HEK293 (cell line): ENCODE results near the gene TPCN2.

Source experiments
- CTCF ChIA-PET: fragments of 350-600 bp; formaldehyde crosslinking; extraction: SDS; loops from one replicate; lab custom pipeline; 2021; ENCODE audit warnings: antibody characterized with exemption; lab: Yijun Ruan, JAX
- POLR2A ChIA-PET: fragments of 300-600 bp; formaldehyde crosslinking; extraction: SDS; loops from one replicate; lab custom pipeline; 2020; ENCODE audit warnings: antibody characterized with exemption, inconsistent platforms; lab: Yijun Ruan, JAX
- H3K27ac ChIP-seq: fragments of 200-500 bp; sonication (Bioruptor generic); 2 replicates; pipeline ENCODE4 v1.5.1; 2014; ENCODE audit warnings: low read depth, low read length, control low read depth, inconsistent platforms; ENCODE audit errors: extremely low read depth
- H3K36me3 ChIP-seq, 2 experiments: fragments of 200-500 bp in 1 of 2; sonication (Bioruptor generic) in 1 of 2; 1 replicate in 1 of 2; 2 replicates in 1 of 2; pipeline ENCODE4 v1.5.1; 2014 to 2017; ENCODE audit warnings: inconsistent platforms in 2 of 2, low read length in 2 of 2; ENCODE audit not compliant: control insufficient read depth in 2 of 2, insufficient read depth in 1 of 2
- H3K4me1 ChIP-seq: fragments of 200-500 bp; sonication (Bioruptor generic); 2 replicates; pipeline ENCODE4 v1.5.1; 2014; ENCODE audit warnings: mild to moderate bottlenecking, low read length, inconsistent platforms; ENCODE audit not compliant: control insufficient read depth, insufficient read depth
- H3K4me3 ChIP-seq: 2 replicates; pipeline ENCODE4 v1.5.1; 2011; ENCODE audit warnings: low read depth, mild to moderate bottlenecking, control low read depth, low read length, moderate library complexity
- H3K9me3 ChIP-seq: fragments of 200-500 bp; sonication (Bioruptor generic); 2 replicates; pipeline ENCODE4 v1.5.1; 2014; ENCODE audit warnings: low read depth, low read length, inconsistent platforms; ENCODE audit not compliant: control insufficient read depth, insufficient read depth
- GLIS1 ChIP-seq: fragments of 450-650 bp; formaldehyde crosslinking; IDR thresholded peaks from 2 replicates; pipeline ENCODE4 v1.5.1; 2016; ENCODE audit warnings: missing biosample characterization, missing genetic modification characterization
- GLIS2 ChIP-seq: fragments of 450-650 bp; formaldehyde crosslinking; IDR thresholded peaks from 2 replicates; pipeline ENCODE4 v1.5.1; 2016; ENCODE audit warnings: missing biosample characterization, missing genetic modification characterization
- HOXD13 ChIP-seq: sonication (generic); formaldehyde crosslinking; IDR thresholded peaks from 2 replicates; pipeline ENCODE4 v1.8.0; 2022; ENCODE audit warnings: missing genetic modification reagents, borderline replicate concordance
- RBAK ChIP-seq: fragments of 450-650 bp; formaldehyde crosslinking; IDR thresholded peaks from 2 replicates; pipeline ENCODE4 v1.5.1; 2016; ENCODE audit warnings: missing biosample characterization, missing genetic modification characterization
- SP3 ChIP-seq: fragments of 450-650 bp; formaldehyde crosslinking; IDR thresholded peaks from 2 replicates; pipeline ENCODE4 v1.5.1; 2016; ENCODE audit warnings: missing biosample characterization, missing genetic modification characterization
- ZBTB17 ChIP-seq: fragments of 450-650 bp; formaldehyde crosslinking; IDR thresholded peaks from 2 replicates; pipeline ENCODE4 v1.5.1; 2016; ENCODE audit warnings: missing biosample characterization, missing genetic modification characterization
- ZBTB20 ChIP-seq: fragments of 450-650 bp; formaldehyde crosslinking; IDR thresholded peaks from 2 replicates; pipeline ENCODE4 v1.5.1; 2016; ENCODE audit warnings: missing biosample characterization, missing genetic modification characterization
- ZBTB48 ChIP-seq: fragments of 450-650 bp; formaldehyde crosslinking; IDR thresholded peaks from 2 replicates; pipeline ENCODE4 v1.5.1; 2016; ENCODE audit warnings: missing biosample characterization, missing genetic modification characterization
- ZFP69B ChIP-seq: fragments of 450-650 bp; formaldehyde crosslinking; IDR thresholded peaks from 2 replicates; pipeline ENCODE4 v1.5.1; 2016; ENCODE audit warnings: missing biosample characterization, missing genetic modification characterization
- ZIC2 ChIP-seq: fragments of 450-650 bp; formaldehyde crosslinking; IDR thresholded peaks from 2 replicates; pipeline ENCODE4 v1.5.1; 2016; ENCODE audit warnings: missing biosample characterization, missing genetic modification characterization
- ZNF341 ChIP-seq: fragments of 450-650 bp; formaldehyde crosslinking; IDR thresholded peaks from 2 replicates; pipeline ENCODE4; 2016; ENCODE audit warnings: low read depth, missing biosample characterization, missing genetic modification characterization
- ZNF404 ChIP-seq: fragments of 450-650 bp; formaldehyde crosslinking; IDR thresholded peaks from 2 replicates; pipeline ENCODE4 v1.5.1; 2017; ENCODE audit warnings: missing biosample characterization, missing genetic modification characterization
- ZNF624 ChIP-seq: fragments of 450-650 bp; formaldehyde crosslinking; IDR thresholded peaks from 2 replicates; pipeline ENCODE4 v1.5.1; 2017; ENCODE audit warnings: missing biosample characterization, missing genetic modification characterization
- ZNF660 ChIP-seq: fragments of 450-650 bp; IDR thresholded peaks from 2 replicates; pipeline ENCODE4 v1.5.1; 2018; ENCODE audit warnings: missing biosample characterization, mild to moderate bottlenecking, missing genetic modification characterization
- ZNF707 ChIP-seq: fragments of 450-650 bp; formaldehyde crosslinking; IDR thresholded peaks from 2 replicates; pipeline ENCODE4 v1.5.1; 2016; ENCODE audit warnings: missing biosample characterization, missing genetic modification characterization
- ZSCAN23 ChIP-seq: fragments of 450-650 bp; formaldehyde crosslinking; IDR thresholded peaks from 2 replicates; pipeline ENCODE4 v1.5.1; 2016; ENCODE audit warnings: missing biosample characterization, missing genetic modification characterization
- TF ChIP-seq, protein P1 (sequence below): fragments of 450-650 bp; formaldehyde crosslinking; IDR thresholded peaks from 2 replicates; pipeline ENCODE4 v1.5.1; 2016; ENCODE audit warnings: missing biosample characterization, missing genetic modification characterization
- TF ChIP-seq, protein P2 (sequence below): fragments of 450-650 bp; formaldehyde crosslinking; IDR thresholded peaks from 2 replicates; pipeline ENCODE4 v1.5.1; 2016; ENCODE audit warnings: missing biosample characterization, missing genetic modification characterization
- TF ChIP-seq, protein P3 (sequence below): fragments of 450-650 bp; formaldehyde crosslinking; IDR thresholded peaks from 2 replicates; pipeline ENCODE4 v1.5.1; 2016; ENCODE audit warnings: missing biosample characterization, missing genetic modification characterization
- TF ChIP-seq, protein P4 (sequence below): fragments of 450-650 bp; formaldehyde crosslinking; IDR thresholded peaks from 2 replicates; pipeline ENCODE4 v1.5.1; 2016; ENCODE audit warnings: missing biosample characterization, missing genetic modification characterization

The TPCN2 gene

GRCh38 chr11:69044111-69045013 lies 4.4 kb upstream of the TPCN2 start:
- TF ChIP-seq, protein P1, sequence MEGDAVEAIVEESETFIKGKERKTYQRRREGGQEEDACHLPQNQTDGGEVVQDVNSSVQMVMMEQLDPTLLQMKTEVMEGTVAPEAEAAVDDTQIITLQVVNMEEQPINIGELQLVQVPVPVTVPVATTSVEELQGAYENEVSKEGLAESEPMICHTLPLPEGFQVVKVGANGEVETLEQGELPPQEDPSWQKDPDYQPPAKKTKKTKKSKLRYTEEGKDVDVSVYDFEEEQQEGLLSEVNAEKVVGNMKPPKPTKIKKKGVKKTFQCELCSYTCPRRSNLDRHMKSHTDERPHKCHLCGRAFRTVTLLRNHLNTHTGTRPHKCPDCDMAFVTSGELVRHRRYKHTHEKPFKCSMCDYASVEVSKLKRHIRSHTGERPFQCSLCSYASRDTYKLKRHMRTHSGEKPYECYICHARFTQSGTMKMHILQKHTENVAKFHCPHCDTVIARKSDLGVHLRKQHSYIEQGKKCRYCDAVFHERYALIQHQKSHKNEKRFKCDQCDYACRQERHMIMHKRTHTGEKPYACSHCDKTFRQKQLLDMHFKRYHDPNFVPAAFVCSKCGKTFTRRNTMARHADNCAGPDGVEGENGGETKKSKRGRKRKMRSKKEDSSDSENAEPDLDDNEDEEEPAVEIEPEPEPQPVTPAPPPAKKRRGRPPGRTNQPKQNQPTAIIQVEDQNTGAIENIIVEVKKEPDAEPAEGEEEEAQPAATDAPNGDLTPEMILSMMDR (tag by site-specific recombination), result peak; percentile 75
- TF ChIP-seq ZNF660 (tag by site-specific recombination), result 0 out of 2 replicates have a peak, but pooled peaks have one; percentile 44
- TF ChIP-seq GLIS1 (tag by site-specific recombination), result 0 out of 2 replicates have a peak, but pooled peaks have one; percentile 11
- TF ChIP-seq ZBTB17 (tag by site-specific recombination), result 0 out of 2 replicates have a peak, but pooled peaks have one; percentile 33
- peak; percentile 61 for TF ChIP-seq ZIC2 (tag by site-specific recombination)
- TF ChIP-seq SP3, result no peak
- no peak for TF ChIP-seq HOXD13 (CRISPR knock-in tag)
- TF ChIP-seq, protein P2, sequence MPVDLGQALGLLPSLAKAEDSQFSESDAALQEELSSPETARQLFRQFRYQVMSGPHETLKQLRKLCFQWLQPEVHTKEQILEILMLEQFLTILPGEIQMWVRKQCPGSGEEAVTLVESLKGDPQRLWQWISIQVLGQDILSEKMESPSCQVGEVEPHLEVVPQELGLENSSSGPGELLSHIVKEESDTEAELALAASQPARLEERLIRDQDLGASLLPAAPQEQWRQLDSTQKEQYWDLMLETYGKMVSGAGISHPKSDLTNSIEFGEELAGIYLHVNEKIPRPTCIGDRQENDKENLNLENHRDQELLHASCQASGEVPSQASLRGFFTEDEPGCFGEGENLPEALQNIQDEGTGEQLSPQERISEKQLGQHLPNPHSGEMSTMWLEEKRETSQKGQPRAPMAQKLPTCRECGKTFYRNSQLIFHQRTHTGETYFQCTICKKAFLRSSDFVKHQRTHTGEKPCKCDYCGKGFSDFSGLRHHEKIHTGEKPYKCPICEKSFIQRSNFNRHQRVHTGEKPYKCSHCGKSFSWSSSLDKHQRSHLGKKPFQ (tag by site-specific recombination), result no peak
- TF ChIP-seq ZNF341 (tag by site-specific recombination), result peak; percentile 84
- TF ChIP-seq GLIS2 (tag by site-specific recombination), result 0 out of 2 replicates have a peak, but pooled peaks have one; percentile 7
- peak; percentile 84 for TF ChIP-seq ZBTB48 (tag by site-specific recombination)
- no peak for TF ChIP-seq ZFP69B (tag by site-specific recombination)
- TF ChIP-seq, protein P3, sequence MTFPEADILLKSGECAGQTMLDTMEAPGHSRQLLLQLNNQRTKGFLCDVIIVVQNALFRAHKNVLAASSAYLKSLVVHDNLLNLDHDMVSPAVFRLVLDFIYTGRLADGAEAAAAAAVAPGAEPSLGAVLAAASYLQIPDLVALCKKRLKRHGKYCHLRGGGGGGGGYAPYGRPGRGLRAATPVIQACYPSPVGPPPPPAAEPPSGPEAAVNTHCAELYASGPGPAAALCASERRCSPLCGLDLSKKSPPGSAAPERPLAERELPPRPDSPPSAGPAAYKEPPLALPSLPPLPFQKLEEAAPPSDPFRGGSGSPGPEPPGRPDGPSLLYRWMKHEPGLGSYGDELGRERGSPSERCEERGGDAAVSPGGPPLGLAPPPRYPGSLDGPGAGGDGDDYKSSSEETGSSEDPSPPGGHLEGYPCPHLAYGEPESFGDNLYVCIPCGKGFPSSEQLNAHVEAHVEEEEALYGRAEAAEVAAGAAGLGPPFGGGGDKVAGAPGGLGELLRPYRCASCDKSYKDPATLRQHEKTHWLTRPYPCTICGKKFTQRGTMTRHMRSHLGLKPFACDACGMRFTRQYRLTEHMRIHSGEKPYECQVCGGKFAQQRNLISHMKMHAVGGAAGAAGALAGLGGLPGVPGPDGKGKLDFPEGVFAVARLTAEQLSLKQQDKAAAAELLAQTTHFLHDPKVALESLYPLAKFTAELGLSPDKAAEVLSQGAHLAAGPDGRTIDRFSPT (tag by site-specific recombination), result peak; percentile 87
- TF ChIP-seq, all 188 proteins: peak for 9
- CTCF ChIA-PET, result interaction anchor here (0.7 to 1.3 kb wide), 5 partner anchors 10 to 341 kb away, joined by 3 to 5 read pairs (median 3); no protein-coding TSS in a partner anchor
- Histone ChIP-seq H3K9me3 (no peaks in the 10 kb centered on the region), H3K36me3 (no peaks in the 10 kb centered on the region), H3K4me1 (no peaks in the 10 kb centered on the region), H3K27ac (no peak overlapping the region), H3K4me3 (no peak overlapping the region)
- POLR2A ChIA-PET, result no interaction called here

DNA sequence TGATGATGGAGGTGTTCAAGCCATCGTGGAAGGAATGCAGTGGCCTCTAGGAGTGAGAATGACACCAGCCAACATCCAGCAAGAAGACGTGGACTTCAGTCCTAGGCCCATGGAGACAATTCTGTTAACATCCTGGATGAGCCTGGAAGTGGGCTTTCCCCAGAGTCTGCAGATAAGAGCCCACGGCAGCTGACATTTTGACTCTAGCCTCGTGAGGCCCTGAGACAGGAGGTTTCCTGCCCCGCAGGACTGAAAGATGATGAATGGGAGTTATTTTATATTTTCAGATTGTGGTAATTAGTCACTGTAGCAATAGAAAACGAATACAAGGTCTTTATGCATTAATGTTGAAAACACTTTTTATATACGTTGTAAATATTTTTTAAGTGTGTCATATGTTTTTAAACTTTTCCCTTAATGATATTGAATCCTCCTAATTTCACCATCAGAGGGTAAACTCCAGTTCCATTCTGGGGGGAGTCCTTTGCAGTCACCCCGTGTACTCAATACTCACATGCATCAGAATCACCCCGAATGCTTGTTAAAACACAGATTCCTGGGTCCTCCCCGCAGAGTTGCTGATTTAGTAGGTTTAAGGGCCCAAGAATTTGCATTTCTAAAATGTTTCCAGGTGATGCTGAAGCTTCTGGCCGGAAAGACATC lies 570 bp upstream of the TPCN2 start:
- H3K4me3 ChIP-seq, result peak overlapping the region; percentile 7; the same call in 1 of the 2 replicates
- H3K36me3 ChIP-seq, result no peaks in the 10 kb centered on the region
- no peaks in the 10 kb centered on the region for H3K4me1 ChIP-seq
- no peak for TF ChIP-seq ZNF624
- TF ChIP-seq ZBTB20 (tag by site-specific recombination), result peak; percentile 80
- TF ChIP-seq, protein P4, sequence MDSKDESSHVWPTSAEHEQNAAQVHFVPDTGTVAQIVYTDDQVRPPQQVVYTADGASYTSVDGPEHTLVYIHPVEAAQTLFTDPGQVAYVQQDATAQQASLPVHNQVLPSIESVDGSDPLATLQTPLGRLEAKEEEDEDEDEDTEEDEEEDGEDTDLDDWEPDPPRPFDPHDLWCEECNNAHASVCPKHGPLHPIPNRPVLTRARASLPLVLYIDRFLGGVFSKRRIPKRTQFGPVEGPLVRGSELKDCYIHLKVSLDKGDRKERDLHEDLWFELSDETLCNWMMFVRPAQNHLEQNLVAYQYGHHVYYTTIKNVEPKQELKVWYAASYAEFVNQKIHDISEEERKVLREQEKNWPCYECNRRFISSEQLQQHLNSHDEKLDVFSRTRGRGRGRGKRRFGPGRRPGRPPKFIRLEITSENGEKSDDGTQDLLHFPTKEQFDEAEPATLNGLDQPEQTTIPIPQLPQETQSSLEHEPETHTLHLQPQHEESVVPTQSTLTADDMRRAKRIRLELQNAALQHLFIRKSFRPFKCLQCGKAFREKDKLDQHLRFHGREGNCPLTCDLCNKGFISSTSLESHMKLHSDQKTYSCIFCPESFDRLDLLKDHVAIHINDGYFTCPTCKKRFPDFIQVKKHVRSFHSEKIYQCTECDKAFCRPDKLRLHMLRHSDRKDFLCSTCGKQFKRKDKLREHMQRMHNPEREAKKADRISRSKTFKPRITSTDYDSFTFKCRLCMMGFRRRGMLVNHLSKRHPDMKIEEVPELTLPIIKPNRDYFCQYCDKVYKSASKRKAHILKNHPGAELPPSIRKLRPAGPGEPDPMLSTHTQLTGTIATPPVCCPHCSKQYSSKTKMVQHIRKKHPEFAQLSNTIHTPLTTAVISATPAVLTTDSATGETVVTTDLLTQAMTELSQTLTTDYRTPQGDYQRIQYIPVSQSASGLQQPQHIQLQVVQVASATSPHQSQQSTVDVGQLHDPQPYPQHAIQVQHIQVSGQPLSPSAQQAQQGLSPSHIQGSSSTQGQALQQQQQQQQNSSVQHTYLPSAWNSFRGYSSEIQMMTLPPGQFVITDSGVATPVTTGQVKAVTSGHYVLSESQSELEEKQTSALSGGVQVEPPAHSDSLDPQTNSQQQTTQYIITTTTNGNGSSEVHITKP (tag by site-specific recombination), result peak; percentile 78
- TF ChIP-seq ZNF707 (tag by site-specific recombination), result no peak
- TF ChIP-seq ZSCAN23, result no peak
- TF ChIP-seq RBAK, result no peak
- no peak for TF ChIP-seq ZNF404 (tag by site-specific recombination)
- H3K9me3 ChIP-seq, result no peaks in the 10 kb centered on the region
- H3K27ac ChIP-seq, result no peak overlapping the region
- ChIA-PET POLR2A (interaction anchor here (0.5 to 1.9 kb wide), 10 partner anchors 12 to 776 kb away, joined by 3 to 9 read pairs (median 4); partner anchors contain the start of genes C11orf24, IGHMBP2, LTO1 and MRPL21), CTCF (interaction anchor here (0.6 kb wide), 3 partner anchors 42 to 574 kb away, joined by 3 to 4 read pairs (median 3); no protein-coding TSS in a partner anchor)
